GM19023 (cell line): ENCODE data around the gene STARD3.

Source experiments
- ATAC-seq: cut with Tn5 transposase; IDR thresholded peaks from one replicate; pipeline ENCODE4 v1.9.1; 2021; ENCODE audit warnings: mild to moderate bottlenecking, moderate library complexity; ENCODE audit not compliant: unreplicated experiment

Gene STARD3

DNA sequence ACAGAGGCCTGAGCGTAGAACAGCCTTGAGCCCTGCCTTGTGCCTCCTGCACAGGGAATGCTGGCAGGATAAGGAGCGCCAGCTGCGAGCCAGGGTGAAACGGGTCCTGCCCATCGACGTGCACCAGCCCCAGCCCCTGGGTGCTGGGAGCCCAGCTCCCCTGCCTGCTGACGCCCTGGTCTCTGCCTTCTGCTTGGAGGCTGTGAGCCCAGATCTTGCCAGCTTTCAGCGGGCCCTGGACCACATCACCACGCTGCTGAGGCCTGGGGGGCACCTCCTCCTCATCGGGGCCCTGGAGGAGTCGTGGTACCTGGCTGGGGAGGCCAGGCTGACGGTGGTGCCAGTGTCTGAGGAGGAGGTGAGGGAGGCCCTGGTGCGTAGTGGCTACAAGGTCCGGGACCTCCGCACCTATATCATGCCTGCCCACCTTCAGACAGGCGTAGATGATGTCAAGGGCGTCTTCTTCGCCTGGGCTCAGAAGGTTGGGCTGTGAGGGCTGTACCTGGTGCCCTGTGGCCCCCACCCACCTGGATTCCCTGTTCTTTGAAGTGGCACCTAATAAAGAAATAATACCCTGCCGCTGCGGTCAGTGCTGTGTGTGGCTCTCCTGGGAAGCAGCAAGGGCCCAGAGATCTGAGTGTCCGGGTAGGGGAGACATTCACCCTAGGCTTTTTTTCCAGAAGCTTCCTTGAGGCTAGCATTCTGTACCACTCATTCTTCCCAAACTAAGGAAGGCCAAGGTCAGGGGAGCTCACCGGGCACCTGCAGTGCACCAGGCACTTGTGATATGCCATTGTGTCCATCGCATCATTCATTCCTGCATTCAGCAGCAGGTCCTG is 33.2 kb downstream of the STARD3 start:
- ATAC-seq = no peak

DNA sequence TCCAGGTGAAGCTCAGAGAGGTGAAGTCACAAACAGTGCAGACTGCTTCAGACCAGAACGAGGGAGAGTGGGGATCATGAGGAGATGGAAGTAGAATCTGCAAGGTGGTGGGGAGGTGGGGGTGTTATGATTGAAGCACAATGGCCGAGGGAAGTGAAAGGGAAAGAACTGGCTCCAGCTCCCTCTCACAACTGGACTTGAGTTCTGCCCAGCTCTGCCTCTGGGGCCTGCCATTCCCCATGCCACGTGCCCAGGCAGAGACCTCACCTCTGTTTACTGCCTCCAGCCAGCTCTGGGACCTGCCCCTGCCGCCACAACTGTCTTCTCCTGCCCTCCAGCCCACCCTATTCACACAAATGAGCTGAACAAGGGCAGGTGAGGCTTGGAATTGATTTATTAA is 33.8 kb downstream of the STARD3 start:
- no peak for ATAC-seq

DNA sequence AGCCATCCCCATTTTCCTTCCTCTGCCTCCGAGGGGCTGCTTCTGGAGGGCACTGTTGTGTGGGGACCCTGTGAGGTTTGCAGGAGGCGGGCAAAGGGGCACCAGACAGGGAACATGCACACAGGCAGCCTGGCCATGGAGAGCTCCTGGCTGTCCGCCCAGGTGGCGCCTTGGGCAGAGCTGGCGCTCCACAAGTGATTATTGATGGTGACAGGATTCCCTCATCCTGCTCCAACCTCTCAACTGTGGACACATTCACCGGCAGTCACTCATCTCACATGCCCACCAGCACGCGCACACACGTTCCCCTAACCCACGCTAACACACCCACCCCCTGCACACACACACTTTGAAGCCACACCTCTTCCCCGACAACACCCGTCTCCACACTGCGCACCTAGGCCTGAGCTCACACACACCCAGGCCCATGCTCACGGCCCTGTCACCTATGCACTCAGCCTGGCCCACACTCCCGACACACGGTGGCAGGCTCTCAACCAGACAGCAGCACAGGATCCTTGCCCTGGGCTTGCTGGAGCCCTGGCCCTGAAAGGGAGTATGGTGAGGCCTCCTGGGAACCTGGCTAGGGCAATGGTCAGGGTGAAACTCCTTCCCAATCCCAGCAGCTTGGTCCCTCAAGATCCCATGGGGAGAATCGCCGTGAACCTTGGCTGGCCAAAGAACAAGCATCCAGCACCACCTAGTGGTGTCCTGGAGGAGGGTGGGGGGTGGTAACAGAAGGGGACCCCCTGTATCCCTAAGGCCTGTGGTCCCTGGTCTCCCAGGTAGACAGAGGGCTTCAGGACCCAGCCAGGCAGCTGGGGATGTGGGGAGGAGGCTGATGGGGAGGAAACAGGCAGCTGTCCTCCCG is 34.9 kb downstream of the STARD3 start:
- ATAC-seq = no peak

DNA sequence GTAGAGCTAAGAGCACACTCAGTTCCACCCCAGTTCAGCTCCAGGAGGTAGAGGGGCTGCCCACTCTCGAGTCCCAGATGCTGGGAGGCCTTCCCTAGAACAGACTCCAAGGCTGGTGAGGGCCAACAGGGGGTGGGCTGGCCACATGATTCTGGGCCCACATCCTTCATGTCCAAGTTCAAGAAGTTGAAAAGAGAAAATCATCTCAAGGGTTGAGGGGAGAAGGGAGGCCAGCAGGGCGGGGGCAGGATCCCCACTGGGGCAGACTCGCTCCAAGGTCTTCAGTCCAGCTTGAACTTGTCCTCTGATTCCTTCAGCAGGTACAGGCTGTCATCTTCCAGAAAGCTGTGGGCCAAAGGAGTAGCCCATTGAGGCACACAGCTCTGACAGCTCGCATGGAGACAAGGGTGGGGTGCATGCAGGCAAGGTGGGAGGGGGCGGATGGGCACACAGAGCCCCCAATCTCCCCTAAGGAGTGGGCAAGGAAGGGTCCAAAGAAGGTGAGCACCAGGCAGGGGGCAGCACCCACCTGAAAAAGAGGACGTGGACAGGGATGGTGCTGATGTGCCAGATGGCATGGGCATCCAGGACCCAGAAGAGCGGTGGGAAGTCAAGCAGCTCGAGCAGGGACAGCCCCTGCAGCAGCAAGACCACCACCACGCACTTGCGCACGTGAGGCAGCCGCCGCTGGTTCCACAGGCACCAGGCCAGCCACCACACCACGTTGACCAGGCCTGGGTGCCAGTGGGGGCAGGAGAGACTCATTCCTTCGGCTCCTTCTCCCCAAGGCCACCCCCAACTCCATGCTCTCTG is 35.8 kb downstream of the STARD3 start:
- no peak for ATAC-seq

DNA sequence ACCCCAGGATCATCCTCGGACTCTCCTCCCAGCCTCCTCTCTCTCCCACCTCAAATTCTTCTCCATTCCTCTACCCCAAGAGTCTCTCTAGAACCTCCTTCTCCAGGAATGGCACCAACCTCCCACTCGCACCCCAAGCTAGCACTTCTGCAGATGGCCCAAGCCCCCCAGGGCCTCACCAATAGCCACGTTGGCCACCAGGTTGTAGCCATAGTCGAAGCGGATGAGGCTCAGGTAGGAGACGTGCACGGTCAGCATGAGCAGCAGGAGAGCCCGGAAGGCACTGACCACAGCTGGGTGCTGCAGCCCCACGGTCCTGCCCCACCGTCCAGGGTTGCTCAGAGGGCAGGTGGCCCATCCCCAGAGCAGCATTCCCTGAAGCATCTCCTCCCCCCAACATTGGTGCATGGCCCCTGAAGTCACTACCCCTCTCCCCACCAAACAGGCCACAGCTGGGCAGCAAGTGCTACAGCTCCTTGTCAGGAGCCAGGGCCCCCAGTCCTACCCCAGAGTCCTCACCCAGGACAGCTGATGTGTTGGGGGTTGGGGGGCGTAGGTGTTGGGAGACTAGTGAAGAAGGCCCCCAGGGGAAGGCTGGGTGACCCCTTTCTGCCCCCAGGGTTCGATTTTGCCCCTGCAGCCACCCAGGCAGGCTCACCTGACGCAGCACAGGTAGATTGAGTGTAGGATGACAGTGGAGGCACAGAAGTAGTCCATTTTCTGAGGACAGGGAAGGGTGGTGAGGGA is 36.6 kb downstream of the STARD3 start:
- no peak for ATAC-seq

DNA sequence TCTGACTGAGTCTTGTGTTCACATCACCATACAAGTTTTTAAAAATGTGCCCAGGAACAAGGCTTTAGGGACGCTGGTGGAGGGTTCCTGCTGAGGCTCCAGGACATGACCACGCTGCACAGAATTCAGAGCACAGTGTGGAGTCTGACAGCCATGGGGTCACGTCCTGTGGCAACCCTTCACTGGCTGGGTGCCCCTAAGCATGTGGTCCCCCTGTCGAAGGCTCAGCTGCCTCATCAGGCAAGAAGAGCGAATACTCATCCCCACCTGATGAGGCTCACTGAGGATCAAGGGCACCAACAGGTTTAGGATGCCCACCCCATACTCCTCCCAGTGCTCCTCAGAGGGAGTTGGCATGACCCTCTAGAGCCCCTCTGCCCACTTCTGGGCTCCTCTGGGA is 37.2 kb downstream of the STARD3 start:
- ATAC-seq = no peak

DNA sequence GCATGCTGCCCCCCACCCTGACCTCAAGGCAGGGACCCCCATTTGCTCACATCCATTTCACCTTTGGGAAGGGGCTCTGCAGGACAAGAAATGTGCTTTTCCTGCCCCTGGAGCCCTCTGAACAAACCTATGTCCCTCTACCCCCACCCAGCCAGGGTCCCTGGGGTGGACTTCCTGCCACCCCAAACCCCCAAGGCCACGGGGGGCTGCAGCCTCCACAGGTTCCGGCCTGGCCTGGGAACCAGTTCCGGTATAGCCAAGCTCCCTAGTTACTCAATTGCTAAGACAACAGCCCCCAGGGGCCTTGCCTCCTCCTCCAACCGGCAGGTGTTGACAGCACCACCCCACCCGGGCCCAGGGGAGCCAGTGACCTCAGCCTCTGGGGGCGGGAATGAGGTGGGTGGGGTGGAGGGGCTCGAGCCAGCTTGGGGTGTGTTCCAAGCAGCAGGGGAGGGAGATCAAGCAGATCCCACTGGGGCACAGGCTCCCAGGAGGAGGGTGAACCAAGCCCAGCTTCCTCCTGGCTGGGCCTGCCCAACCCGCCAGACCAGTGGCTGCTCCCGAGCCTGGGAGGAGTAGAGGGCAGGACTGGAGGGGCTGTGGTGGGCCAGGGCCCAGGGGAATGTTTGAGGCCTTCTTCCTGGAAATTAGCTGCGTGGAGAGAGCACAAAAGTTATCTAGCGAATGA is 37.9 kb downstream of the STARD3 start:
- no peak for ATAC-seq

DNA sequence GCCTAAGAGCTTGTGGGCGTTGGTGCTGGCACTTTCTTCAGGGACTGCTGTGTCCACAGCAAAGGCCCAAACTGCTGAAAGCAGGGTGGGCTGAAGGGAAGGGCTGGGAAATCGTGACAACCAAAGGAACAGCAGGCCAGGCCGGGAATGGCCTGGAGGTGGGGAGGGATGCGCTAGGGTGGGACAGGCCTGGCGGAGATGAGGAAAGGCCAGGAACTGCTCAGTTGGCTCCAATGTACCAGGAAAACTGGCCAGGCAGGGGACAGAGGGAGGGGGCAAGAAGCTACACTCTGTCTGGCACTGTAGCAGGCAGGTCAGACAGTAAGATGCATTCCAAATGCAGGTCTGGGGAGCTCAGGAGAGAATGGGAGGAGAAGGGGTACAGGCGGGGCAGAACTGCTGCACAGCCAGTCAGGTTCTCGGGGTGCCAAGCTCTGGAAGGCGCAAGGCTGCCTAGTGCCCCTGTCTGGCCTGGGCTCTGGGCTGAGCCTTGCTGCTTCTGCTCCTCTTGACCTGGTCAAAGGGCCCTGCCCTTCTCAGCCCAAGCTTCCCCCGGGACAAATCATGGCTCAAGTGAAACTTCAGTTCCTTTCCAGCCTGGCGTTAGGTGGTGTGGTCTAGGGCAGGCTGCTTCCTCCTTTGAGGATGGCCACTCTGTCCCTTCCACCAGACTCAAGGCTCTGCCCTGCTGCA is 38.6 kb downstream of the STARD3 start:
- ATAC-seq = no peak

DNA sequence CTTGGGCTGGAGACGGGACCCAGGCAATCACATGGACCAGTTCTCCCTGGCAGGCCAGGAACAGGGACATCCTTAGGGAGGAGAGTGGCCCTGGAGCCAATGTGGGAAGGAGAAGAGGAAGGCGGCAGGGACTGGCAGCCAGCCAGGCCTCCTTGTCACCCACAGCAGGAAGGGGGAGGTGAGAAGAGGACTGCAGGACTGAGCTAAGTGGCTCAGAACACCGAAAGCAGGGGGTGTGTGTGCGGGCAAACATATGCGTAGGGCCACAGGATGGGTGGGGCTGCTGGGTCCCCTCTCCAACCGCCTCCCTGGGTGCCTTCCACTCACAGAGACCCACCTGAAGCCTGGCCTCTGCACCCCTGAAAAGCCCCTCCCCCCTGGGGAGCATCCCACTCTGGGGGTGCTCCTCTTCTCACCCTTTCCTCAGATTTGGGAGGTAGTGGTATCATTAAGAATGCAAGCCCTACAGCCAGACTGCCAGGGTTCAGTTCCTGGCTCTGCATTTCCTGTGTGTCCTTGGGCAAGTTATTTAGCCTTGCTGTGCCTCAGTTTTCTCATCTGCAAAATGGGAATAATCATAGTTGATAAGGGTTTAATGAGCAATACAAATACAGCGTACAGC is 39.4 kb downstream of the STARD3 start:
- ATAC-seq = no peak

DNA sequence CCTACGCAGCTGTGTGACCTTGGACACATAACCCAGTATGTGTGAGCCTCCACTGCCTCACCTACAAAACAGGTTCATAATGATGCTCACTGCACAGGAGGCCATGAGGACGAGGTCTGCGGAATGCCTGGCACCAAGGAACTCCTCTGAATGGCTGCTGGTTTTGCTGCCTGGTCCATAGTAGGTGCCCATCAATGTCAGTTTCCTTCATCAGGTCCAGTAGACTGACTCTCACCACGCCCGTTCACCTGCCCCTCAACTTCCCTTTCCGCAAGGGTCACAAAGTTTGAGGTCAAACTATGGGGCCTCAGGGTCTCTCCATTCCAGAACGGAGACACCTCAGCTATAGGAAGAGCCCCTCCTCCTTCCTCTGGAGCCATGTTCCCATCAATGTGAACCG is 40.1 kb downstream of the STARD3 start:
- no peak for ATAC-seq

DNA sequence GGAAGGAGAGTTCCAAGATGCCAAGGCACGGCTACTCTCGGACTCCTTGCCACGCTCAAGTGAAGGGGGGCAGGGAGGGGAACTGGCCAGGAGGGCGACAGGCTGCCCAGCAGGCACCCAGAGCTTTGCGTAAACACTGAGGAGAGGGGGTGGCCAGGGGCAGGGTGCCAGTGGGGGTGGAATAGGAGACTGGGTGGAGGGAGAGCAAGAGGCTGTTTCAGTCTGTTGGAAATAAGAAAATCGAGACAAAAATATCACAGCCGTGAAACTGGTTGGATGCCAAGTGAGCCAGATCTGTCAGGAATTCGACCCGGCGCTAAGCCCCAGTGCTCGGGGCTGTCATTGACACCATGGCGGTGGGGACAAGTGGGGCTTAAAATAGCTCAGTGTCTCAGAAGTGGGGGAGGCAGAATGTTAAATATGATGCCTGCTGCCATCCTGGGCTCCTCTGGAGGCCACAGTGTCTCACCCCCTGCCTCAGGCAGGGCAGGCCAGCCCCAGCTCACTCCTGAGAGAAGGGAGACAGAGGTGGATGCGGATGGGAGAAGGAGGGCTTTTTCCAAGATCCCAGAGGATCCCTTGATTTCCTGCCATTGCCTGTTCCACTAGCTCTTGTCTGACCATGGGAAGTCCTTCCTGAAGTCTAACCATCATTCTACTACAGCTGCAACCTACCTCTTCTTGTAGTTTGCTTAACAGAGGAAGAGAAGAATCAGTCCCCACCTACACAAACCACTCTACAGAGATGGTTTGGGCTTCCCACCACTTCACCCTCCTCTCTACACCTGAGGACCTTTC is 40.8 kb downstream of the STARD3 start:
- no peak for ATAC-seq

DNA sequence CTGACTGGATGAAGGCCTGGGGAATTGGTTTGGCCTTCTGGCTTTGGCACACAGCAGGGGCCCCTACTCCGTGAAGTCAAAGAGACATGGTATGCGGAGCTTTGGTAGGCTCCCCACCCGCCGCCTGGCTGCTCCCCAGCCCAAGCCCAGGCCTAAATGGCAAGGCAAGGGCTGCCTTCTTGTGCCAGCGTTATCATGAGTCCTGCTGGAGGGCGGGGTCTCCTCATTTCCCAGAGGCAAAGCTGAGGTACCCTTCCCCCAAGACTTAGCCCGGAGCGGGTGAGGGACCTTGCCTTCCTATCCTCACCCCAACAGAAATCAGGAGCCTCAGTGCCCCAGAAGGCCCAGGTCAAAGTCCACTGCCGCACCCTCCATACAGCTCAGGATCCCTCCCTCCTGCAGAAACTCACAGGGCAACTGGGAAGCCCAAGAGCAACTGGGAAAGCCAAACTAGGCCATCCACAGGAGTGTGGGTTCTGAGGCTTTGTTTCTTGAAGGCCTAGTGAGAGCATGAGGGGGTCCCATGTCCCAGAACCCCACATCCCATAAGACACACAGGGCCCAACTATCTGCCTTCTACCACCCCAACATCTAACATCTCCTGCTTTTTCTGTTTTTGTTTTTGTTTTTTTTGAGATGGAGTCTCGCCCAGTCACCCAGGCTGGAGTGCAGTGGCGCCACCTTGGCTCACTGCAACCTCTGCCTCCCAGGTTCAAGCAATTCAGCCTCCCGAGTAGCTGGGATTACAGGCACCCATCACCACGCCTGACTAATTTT is 41.6 kb downstream of the STARD3 start:
- ATAC-seq = no peak

DNA sequence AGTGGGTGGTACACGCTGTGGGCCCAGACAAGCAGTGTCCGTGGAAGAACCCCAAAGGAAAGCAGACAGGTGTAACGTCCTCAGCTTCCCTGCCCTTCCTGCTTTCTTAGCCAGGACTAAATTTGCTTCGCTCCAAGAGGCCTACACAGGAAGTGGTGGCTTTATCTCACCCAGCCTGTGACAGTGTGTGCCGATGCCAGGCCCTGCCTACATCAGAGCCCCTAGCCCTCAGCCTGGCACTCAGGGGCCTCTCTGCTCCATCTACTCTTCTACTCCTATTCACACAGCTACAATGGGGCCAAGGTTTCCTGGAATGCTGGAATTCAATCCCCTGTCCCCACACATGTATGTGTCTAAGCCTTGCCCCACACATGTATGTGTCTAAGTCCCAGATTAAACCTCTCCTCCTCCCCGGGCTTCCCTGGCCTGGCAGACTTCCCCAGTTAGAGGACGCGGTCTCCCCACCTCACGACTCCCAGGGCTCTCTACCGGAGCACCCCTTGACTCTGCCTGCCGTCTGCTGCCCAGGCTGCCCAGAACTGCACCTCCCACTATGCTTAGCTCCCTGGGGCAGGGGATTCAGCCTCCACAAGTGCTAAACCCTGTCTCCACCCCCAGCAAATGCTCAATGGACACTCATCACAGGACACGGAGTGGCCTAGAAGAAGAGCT is 42.7 kb downstream of the STARD3 start:
- ATAC-seq = no peak

DNA sequence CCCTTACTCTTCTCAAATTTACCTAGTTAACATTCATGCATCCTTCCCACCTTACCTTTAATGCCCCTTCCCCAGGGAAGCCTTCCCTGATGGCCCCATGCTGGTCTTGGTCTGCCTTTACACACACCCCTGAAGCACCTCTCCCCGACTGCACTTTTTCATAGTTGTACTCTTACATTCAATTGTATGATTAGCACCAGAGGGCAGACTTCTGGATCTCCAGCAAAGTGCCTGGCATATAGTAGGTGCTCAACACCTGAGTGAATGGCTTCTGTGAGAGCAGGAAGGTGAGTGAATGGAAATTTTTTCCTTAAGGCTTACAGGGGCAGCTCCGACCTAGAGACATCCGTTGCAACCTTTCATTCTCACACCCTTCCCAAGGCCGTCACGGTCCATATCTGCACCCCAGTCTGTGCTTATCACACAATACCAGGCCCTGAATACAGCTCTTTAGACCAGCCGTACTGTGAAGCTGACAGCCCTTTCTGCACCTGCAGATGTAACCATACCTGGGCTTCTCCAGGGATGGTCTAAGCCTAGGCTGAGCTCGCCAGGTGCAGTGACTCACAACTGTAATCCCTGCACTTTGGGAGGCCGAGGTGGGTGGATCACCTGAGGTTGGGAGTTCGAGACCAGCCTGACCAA is 46.5 kb downstream of the STARD3 start:
- no peak for ATAC-seq

DNA sequence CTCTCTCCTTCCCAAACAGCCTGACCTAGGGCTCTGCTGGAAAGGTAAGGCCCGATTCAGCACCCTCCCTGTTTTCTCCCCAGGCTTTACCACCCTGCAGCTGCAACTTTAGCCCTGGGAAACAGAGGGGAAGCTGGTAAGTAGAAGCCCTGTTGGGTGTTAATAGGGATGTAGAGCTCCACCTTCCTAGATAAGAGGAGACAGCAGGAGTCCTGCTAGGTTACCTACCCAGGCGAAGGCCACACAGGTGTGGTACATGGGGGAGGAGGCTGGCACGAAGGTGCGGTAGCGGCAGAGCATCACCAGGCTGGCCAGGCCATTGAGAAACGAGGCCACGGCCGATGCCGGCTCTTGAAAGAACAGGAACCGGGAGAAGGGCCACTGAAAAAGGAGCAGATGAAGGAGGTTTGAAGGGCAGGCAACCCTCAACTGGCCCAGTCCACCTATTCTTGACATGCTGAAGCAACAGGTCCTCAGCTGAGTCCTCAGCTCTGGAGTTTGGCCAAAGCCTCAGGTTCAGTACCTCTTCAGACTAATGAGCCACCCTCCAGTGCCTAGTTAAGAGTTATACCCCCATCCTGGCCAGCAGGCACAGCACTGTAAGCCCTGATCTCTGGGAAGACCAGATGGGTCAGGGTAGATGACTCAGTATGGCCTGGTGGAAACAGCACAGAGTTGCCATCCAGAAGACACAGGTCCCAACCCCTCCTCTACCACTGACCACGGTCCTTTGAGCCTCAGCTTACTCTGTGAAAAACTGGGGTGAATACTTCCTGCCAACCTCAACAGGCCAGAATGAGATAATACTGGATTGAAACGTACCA is 47.6 kb downstream of the STARD3 start:
- ATAC-seq = no peak
